NCI-H1092 (cell line): ENCODE data around the gene RASAL2.
"Not testable (repeated sequence)": the region's sequence is repeated elsewhere in the genome, so short reads cannot be mapped to it uniquely, and the experiment has no call there.

Experiments
- DNase-seq: peaks from one replicate; lab custom pipeline; 2025; lab: John Stamatoyannopoulos, UW

Gene RASAL2

GRCh38 chr1:178071811-178072210 is 22.1 kb upstream of the RASAL2 start:
- no peak for DNase-seq

DNA sequence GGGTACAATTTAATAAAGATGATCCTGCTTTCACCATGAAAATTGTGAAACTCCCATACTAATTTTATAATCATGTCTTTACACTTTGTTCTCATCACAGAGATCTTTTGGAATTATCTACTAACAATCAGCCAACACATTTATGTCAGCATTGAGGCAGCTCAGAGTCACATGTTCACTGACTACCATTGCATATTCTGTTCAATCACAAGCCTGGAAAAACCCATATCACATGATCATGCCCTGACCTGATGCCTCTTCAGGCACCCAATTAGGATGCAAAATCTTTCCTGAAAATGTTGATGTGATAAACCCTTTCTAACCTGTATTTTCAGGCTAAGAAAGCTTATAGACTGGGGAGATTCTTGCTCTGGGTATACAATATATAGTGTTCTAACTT is 21.6 kb upstream of the RASAL2 start:
- no peak for DNase-seq

- DNase-seq: no peak
These were observed 18.6 kb upstream of the RASAL2 start for GRCh38 chr1:178075333-178075732.

DNA sequence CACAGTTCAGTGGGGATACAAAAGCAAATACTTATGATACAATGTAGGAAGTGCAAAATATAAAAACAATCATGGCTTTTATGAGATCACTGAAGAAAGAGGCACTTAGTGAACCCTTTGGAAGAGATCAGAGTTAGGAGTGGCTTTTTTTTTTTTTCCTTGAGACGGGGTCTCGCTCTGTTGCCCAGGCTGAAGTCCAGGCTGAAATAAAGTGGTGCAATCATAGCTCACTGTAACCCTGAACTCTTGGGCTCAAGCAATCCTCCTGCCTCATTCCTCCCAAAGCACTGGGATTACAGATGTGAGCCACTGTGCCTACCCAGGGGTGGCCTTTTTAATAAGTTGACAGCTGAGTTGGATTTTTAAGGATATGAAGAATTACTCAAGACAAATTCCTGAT is 17.3 kb upstream of the RASAL2 start:
- DNase-seq: no peak

DNA sequence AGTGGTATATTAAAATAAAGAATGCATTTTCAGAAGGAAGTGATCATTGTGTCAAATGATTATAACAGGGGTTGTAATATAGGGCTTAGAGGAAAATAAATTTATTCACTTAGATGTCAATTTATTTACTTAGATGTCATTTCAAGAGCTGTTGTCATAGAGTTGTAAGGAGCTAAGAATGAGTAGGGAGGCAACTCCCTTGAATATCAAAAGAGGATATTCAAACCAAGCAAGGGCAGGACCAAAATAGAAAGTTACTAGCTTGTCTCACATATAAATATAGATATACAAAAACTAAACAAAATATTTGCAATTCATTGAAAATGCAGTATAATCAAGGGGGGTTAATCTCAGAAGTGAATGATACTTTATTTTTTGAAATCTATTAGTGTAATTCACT is 16.0 kb upstream of the RASAL2 start:
- DNase-seq: no peak

- DNase-seq: no peak
These were observed 7.6 kb upstream of the RASAL2 start for GRCh38 chr1:178086294-178086693.

- DNase-seq: no peak
These were observed 7.1 kb upstream of the RASAL2 start for GRCh38 chr1:178086766-178087165.

- no peak for DNase-seq
These were observed 5.3 kb upstream of the RASAL2 start for GRCh38 chr1:178088651-178089050.

- DNase-seq: not testable (repeated sequence)
These were observed 2.5 kb upstream of the RASAL2 start for GRCh38 chr1:178091454-178091853.

DNA sequence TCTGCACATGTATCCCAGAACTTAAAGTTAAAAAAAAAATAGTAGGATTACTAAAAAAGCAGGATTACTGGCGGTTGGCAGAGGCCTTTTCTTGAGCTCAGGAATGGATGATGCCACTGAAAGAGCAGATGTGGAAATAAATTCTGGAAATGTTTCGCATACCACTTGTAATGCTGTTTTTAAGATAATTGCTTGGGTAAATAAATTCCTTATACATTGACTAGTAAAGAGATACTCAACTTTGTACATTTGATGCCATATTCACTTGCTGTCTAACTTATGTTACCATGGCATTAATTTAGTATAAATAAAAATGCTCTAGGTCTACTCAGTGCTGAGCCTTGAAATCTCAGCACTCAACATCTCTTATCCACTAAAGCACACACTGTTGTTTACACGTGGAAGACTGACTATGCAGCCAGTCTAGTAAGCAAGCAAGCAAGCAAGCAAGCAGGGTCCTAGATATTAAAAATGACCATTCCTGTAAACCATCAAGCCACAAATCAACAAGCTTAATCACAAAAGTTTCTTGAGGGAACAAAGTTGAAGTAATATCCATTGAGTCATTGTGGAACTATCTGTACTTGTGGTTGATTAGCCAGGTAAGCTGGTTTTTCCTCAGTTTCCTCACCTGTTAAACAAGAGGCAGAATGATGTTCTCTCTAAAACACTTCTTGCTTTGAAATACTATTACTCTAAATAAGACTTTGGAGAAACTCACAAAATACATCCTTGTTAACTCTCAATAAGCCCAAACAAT is 1.7 kb upstream of the RASAL2 start:
- no peak for DNase-seq

DNA sequence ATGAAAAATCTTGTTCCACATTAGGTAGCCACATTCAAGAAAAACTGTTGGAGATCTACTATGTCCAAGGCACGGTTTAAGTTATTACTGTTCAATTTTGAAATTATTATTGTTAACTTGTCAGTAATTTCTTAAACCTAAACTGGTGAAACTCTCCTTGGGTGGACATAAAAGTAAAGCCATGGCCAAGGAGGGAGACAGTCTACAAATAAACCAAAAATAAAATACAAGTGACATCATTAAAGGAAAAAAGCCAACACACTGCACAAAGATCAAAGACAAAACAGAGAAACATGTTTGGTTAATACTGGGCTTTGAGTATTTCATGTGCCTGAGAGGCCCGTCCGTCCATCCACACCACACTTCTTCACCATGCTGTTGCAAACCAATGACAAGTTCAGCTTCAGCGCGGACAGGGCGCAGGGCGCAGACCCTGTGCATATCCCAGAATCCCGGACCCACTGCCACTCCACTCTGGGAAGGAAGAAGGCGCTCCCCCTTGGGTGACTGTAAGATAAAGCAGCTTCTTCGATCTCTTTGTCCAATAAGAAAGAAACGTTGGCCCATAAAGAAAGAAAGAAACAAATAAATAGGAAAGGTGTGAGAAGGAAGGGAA is 918 bp upstream of the RASAL2 start:
- DNase-seq: no peak

DNA sequence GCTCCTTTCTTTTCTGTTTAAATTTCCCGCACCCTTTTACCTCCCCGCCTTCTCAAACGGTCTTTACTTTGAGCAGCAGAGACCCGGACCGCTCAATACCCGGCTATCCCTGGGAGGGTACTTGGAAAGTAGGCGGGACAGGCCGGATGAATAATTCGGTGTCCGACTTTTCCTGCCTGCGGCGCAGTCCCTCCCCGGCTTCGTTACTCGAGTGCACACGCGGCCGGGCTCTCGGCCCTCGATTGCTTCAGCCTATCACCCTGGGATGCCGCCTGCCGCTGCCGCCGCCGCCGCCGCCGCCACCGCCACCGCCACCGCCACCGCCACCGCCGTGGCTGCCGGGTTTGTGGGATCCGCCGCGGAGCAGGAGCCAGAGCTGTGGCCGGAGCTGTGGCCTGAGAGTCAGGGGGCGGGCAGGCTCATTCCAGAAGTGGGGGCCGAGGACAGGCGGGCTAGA is 382 bp upstream of the RASAL2 start:
- DNase-seq: peak; percentile 97

DNA sequence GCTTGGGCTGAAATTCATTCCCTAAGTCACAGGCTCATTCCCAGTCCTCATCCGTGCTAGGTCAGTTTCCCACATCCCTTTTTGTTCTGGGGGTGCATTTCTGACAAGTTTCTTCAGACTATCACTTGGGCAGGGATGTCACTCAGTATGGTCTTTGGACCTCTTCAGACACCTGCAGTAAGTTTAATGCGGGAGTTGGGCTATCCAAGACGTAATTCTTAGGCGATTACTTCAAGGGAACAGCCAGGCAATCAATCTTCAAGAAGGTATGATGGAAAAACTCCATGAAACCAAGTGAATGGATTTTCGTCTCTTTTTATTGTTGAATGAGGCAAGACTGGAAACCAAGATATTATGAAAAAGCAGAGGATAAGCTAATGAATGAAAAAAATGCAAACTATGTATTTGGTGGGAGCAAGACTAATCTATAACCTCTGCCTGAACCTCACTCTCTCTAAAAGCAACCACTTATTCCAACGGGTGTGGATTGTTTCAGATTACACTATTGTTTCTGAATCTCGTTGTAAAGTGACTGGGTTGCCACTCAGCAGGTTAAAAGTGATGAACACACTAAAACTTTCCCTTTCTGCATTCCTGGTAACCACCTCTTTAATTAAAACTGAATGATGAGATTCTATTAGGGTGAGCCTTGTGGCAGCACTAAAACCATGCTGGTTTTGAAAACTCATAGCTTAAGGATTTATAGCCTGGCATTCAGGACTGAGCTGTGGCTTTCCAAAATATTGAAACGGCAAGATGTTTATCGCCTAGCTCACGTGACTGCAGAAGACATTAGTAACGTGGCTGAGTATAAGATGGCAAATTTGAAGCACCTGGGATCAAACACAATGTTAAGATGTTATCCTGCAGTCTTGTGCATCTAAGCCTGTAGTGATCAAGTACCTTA is 1.1 kb downstream of the RASAL2 start:
- DNase-seq: no peak

DNA sequence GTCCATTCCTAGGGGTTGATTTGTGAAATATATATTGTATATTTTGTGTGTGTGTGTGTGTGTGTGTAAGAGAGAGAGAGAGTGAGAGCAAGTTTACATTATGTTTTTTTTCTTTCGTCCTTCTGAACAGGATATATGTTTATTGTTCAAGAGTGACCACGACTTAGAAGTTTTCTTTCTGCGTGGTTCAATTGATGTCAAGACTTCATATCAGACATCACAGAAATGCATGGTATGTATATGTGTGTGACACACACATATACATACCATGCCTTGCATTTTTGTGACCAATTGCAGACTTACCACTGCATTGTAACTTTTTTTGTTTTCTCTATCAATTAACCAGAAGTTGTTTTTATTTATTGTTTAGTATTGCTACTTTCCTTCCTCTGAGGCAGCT is 2.5 kb downstream of the RASAL2 start:
- no peak for DNase-seq

- no peak for DNase-seq
These were observed 4.4 kb downstream of the RASAL2 start for GRCh38 chr1:178098262-178098661.

- no peak for DNase-seq
These were observed 7.3 kb downstream of the RASAL2 start for GRCh38 chr1:178101266-178101630.

- DNase-seq: no peak
These were observed 7.8 kb downstream of the RASAL2 start for GRCh38 chr1:178101654-178102053.

DNA sequence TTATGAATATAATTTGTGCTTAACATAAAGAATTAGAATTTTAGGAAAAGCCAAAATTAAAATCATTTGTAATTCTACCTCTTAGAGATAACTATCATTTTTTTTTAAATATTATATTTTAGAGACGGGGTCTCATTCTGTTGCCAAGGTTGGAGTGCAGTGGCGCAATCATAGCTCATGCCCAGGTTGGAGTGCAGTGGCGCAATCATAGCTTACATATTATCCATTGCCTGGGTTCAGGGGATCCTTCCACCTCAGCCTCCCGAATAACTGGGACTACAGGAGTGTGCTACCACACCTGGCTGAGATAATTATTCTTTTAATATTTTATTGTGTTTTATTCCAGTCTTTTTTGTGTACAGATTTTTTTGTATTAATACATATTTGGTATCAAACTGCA is 8.3 kb downstream of the RASAL2 start:
- DNase-seq: no peak

DNA sequence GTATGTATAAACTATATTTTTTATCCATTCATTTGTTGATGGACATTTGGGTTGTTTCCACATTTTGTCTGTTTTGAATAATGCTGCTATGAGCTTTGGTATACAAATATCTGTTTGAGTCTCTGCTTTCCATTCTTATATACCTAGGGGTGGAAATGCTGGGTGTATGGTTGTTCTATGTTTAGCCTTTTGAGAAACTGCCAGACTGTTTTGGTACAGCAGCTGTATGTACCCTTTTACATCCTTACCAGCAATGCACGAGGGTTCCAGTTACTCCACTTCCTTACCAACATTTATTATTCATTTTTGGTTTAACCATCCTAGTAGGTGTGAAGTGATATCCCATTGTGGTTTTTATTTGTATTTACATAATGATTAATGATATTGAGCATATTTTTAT is 13.9 kb downstream of the RASAL2 start:
- no peak for DNase-seq

GRCh38 chr1:178109348-178110143 is 15.6 kb downstream of the RASAL2 start:
- no peak for DNase-seq

DNA sequence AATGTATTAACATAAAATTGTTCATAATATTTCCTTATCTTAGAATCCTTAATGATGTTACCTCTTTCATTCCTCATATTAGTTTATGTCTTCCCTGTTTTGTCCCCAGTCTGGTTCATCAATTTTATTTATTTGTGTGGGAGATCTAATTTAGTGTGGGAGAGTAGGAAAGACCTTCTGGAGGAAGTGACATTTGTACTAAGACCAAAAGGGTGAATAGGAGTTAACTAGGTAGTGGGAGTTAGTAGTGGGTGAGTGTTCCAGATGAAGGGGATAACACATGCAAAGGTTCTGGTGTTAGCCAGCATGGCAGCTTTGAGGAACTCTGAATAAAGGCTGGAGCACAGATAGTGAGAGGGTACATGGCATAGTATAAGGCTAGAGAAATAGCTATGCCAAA is 21.4 kb downstream of the RASAL2 start:
- no peak for DNase-seq

GRCh38 chr1:178118524-178118923 is 24.6 kb downstream of the RASAL2 start:
- no peak for DNase-seq
